HG03039 (cell line): ENCODE results near the gene AGAP1.

ENCODE experiments used
- ATAC-seq: cut with Tn5 transposase; IDR thresholded peaks from one replicate; pipeline ENCODE4 v1.9.1; 2021; ENCODE audit warnings: mild to moderate bottlenecking, moderate library complexity; ENCODE audit not compliant: unreplicated experiment

The AGAP1 gene

DNA sequence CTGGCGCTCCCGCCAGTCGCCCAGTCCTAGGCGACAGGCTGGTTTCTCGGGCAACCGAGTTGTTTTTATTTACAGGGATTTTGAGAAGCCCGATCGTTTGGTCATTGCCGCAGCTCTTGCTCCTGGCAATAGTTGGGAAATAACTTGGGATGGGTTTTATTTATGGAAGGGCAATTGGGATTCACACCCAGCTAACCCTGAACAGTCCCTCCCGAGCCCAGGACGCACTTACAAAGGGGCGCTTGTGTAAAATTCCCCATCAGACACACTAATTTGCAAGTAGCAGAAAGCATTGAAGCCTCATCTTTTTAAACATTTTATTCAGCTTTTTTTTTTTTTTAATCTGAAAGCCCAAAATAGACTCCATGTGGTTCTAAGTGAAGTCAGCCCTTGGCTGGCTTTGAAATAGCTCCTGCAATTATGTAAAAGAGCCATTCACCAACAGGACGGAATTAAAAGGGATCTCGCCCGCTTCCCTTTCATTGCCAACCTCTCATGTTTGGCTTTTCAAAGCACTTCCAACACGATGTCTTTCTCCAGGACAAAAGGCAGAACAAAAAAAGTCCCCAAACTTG, 677.9 kb downstream of the AGAP1 start:
- ATAC-seq = no peak

DNA sequence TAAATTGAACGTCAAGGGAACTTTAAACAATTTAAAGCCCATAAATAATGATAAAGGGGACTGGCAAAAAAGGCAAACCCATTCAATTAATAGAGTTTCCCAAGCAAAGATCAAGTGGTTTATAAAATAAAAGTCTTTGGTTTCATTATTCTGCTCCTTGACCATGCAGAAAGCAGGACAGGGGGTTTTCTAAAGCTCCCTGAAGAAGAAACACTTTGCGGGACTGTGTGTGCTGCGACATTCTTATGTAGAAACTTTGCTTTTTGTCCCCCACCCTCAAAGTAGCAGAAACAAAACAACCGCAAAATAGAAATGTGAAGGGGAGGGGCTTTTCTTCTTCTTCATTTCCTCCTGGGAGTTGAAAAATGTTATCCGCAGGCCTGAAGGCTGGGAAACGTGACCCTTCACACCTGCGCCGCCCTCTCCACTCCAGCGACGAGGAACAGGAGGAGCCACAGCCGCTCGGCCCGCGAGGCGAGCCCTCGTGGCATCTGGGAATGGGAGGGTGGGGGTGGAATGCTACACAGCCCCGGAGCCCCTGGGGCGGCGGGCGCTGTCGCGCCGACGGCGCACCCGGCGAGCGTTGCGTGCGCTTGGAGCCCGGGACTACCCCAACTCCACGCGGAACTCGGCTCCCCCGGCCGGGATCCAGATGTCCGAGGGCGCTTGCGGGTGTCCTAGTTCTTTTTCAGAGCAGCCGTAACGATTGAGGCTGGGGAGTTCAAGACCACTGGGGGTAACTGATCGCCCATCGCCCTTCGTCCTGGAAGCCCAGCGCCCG, 678.6 kb downstream of the AGAP1 start:
- no peak for ATAC-seq

- ATAC-seq = no peak
Measured at GRCh38 chr2:236173036-236173728, 679.3 kb downstream of the AGAP1 start.

GRCh38 chr2:236173729-236174607, 680.1 kb downstream of the AGAP1 start:
- no peak for ATAC-seq

DNA sequence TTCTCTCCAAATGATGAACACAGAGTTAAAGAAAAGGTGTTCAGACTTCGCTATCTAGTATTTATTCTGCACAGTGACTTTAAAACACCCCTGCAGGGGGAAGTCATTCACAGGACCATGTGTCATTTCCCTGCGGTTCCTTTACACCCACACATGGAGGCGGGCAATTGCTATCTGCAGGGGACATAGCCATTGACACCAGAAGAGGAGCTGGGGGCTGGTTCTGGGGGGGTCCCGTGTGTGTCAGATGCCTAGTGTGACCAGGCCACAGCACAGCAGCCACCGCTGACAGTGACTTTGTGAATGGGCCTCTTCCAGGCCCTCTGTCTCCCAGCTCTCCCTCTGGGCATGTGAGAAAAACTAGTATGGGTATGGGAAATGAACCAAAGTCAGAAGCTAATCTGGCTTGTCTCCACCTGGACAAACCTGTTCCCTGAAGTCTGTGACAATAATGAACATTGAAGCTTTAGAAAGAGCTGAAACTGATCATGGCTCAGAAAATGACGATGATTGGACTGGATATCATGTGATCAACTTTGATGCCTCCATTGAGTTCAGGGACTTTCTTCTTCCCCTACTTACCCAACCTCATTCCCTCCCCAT, 681.8 kb downstream of the AGAP1 start:
- ATAC-seq = no peak

DNA sequence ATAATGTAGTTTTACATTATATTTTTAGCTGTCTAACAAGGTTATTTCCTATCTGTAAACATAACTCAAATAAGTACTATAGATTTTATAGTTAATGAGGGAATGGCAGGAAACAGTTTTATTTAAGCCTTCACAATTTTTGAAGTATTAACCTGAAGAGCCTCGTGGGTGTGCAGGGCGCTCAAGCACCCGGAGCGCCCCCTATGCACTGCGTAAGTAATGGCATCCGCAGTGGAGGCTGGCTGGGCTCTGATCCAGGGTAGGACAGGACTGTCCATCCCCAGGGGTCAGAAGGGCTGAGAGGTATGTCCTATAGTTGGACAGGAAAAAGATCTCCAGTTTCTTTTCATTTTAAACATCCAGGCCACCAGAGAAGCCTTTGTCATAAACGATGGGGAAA, 682.6 kb downstream of the AGAP1 start:
- no peak for ATAC-seq

- no peak for ATAC-seq
Measured at GRCh38 chr2:236176951-236177350, 683.1 kb downstream of the AGAP1 start.

DNA sequence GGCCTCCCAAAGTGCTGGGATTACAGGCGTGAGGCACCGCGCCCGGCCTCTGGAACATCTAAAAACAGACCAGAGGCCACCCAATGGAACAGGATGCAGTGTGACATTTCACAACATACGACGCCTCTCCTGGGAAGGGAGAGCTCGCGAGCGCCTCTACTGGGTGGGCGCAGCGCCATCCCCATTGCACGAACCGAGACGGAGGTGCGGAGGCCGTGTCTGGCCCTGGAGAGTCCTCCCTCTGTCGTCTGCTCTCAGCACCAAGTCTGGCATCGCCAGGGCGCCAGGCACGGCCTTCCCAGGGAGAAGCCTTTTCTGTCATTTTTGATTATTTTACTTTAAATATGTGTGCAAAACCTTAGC, 683.7 kb downstream of the AGAP1 start:
- ATAC-seq = no peak

DNA sequence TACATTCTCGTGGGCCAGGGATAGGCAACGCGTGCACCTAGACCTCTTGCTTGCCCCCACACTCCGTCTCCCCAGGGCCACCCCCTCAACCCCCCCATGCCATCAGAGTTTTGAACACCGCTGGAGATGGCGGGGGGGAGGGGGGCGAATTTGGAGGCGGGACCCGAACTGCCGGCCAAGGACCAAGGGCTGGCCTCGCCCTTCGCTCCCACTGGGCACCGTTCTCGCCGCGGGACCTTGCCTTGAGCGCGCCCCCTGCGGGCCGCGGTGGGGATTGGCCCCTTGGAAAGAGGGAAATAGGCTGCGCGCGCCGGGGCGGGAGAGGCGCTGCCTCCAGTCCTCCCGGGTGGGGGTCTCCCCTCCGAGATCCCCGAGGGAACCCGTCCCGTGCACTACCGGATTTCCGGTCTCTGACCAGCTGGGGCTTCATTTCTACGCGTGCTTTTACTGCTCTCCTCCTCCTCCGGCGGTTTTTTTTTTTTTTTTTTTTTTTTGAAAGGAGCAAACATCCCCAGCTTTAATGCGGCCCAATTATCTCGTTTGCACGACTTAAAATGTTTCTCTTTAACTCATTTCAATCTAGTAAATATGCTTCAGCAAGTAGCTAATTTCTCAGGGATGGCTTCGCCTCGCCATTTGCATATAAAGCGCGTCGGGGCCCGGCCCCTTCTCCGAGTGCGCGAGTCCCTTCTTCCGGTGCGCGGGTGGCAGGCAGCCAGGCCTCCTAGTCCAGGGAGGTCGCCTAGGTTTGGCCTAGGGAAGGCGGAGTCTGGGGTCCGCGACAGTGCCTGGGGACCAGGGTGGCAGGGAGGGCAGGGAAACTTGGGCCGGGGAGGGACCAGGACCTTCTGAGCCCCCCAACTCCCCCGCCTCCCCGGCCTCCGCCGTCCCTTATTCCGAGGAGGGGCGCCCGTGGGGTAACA, 684.4 kb downstream of the AGAP1 start:
- no peak for ATAC-seq

- ATAC-seq = no peak
Measured at GRCh38 chr2:236178890-236179235, 685.0 kb downstream of the AGAP1 start.

DNA sequence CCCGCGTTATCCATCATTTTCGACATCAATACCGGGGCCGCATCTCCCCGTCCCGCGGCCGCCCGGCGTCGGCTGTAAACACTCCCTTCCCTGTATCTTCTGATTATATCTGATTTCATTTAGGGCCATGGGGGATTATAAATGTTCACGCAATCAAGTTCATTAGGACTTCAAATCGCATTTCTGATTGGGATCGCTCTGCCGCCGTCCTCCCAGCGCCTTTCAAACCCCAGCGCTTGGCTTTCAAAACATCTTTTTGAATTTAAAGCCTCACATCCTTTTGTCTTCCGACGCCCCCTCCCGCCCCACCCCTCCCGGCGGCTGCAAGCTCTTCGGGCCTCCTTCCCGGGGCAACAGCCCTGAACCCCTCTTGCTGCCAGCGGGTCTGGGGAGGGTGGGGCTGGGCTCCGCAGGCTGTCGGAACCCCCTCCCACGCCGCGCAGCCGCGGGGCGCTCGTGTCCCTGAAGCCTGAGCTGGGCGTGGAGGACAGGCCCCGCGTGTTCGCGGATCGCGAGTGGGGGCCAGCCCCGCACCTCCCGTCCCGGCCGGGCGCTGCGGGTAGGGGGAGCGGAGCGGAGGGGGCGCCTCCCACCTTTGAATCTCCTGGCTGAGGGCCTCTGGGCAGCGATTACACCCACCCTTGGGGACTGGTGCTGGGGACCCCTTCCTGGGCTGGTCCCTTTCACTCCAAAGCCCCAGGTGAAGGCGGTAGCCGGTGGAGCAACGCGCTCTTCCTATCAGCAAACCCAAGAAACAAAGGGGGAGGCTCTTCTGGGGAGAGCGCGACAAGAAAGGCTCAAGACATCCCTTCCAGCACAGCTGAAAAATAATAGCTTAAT, 685.6 kb downstream of the AGAP1 start:
- ATAC-seq = no peak

DNA sequence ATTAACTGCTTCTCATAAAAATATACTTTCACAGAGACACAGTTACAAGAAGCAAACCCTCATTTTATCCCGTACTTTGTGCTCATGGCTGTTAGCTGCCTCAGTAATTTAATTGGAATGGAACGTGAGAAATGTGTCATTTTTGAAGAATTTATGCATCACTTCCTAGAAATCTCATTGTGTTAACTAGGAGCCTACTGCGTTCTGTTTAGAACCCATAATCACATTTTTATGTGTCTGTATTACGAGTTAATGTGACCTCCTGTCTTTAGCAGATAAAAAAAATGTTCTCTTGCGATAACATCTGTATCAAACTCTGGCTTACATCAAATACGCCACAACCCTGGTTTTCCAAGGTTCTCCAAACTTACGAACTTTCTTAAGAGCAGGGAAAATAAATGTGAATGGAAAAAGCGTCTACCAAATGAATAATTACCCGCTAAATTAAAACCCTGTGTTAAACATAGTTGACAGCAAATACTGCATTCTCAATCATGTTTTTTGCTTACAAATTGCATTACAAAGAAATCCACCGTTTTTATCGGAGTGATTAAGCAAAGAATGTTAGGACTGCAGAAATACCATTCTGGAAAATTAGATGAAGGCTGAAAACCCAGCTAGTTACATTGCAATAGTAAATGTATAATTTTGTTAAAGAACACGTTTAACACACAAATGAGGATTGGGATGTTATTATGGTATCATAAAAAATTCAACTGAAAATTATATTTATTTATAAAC, 686.4 kb downstream of the AGAP1 start:
- no peak for ATAC-seq

DNA sequence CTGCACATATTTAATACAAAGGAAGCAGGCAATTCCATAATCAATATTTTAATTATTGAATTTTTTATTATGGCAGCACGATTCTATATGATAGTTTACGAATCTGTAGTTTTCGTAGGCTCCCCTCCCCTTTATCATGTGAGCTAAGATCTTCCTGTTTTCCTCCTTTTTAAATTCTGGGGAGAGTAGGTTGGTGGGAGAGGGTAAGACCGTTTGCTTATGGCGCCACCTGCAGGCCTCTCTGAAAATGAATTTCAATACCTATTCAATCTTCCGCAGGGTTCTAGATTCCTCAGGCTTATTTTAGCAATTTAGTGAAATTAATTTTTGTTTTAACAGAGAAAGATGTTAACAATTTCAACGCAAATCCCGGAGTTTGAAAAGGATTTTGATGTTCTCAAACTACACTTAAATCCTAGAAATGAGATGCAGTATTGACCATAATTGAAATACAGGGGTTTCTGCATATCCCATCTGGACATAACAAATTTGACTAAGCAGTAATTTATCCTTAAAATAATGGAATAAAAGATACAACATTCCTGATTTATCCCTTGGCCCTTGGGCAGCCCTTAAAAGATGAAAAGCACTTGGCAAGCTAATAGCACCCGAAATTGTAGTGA, 687.1 kb downstream of the AGAP1 start:
- no peak for ATAC-seq
